MCF 10A (cell line): ENCODE results near the gene ST8SIA3. TPM values are rescaled to one million over a fixed set of nuclear protein-coding genes. Genes with fewer than 3 reads are reported as not detected.

Source experiments
- BruUV-seq: library from RNA; stranded (reverse); fragments of 400-500 nt; replicated peaks from 2 replicates; lab custom pipeline; 2021; lab: Mats Ljungman, UMichigan
- CTCF ChIA-PET: fragments of 300-600 bp; sonication (Branson Sonifier 250); formaldehyde crosslinking; extraction: SDS; loops from one replicate; lab custom pipeline; 2021; ENCODE audit warnings: antibody characterized with exemption, inconsistent platforms; lab: Yijun Ruan, JAX
- POLR2A ChIA-PET: fragments of 300-600, 350-650 bp; sonication (Branson Sonifier 250); formaldehyde crosslinking; extraction: SDS; loops from one replicate; lab custom pipeline; 2020; ENCODE audit warnings: antibody characterized with exemption, inconsistent platforms; lab: Yijun Ruan, JAX
- DNase-seq: peaks from one replicate; pipeline ENCODE4 v3.0.0-alpha.2; 2018; ENCODE audit not compliant: unreplicated experiment
- H3K27ac Mint-ChIP-seq: one replicate; pipeline ENCODE4 v1.8.0; 2022; ENCODE audit warnings: mild to moderate bottlenecking, low read depth, mixed read lengths; ENCODE audit not compliant: unreplicated experiment
- H3K27me3 Mint-ChIP-seq: one replicate; pipeline ENCODE4 v1.8.0; 2022; ENCODE audit warnings: mixed read lengths; ENCODE audit not compliant: insufficient read depth, unreplicated experiment
- H3K36me3 Mint-ChIP-seq: one replicate; pipeline ENCODE4 v1.8.0; 2022; ENCODE audit warnings: mild to moderate bottlenecking, moderate library complexity, mixed read lengths; ENCODE audit not compliant: insufficient read depth, unreplicated experiment
- H3K4me1 Mint-ChIP-seq: one replicate; pipeline ENCODE4 v1.8.0; 2022; ENCODE audit warnings: mixed read lengths; ENCODE audit not compliant: insufficient read depth, unreplicated experiment
- H3K4me3 Mint-ChIP-seq: one replicate; pipeline ENCODE4 v1.8.0; 2022; ENCODE audit warnings: mild to moderate bottlenecking, moderate library complexity, mixed read lengths; ENCODE audit not compliant: unreplicated experiment
- H3K9me3 Mint-ChIP-seq: one replicate; pipeline ENCODE4 v1.8.0; 2022; ENCODE audit warnings: mixed read lengths; ENCODE audit not compliant: unreplicated experiment
- intact Hi-C: fragments of 100-400 bp; cut with micrococcal nuclease; formaldehyde crosslinking; loops from 2 replicates; pipeline ENCODE4 v1.14.1; 2022
- total RNA-seq: library from RNA; stranded (reverse); gene quantifications from 2 replicates; pipeline ENCODE4 v1.2.3, GENCODE V29; 2022
- TF ChIP-seq, protein P1 (sequence below): fragments of 200-600 bp; IDR thresholded peaks from one replicate; pipeline ENCODE4 v1.8.0; 2022; ENCODE audit warnings: antibody characterized with exemption, mild to moderate bottlenecking; ENCODE audit not compliant: unreplicated experiment

Gene ST8SIA3
- total RNA-seq, 1 experiment from 2014 or later, result not detected

DNA sequence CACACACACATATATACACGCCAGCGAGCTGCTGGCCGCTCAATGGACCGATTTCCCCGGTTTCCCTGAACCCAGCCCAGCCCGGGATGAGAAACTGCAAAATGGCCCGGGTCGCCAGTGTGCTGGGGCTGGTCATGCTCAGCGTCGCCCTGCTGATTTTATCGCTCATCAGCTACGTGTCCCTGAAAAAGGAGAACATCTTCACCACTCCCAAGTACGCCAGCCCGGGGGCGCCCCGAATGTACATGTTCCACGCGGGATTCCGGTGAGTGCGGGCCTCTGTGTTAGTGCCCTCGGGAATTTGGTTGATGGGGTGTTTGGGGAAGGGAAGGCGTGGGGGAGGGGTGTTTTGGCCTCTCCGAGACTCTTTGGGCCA is 392 bp downstream of the ST8SIA3 start:
- DNase-seq, result no peak
- BruUV-seq, result no TSS peak
- H3K4me1 Mint-ChIP-seq, result no peaks in the 10 kb centered on the region
- ChIA-PET CTCF (no interaction called here), POLR2A (no interaction called here)
- intact Hi-C loops, result no loop called here
- no peak overlapping the region for H3K27ac Mint-ChIP-seq
- H3K4me3 Mint-ChIP-seq, result no peak overlapping the region
- TF ChIP-seq, protein P1, sequence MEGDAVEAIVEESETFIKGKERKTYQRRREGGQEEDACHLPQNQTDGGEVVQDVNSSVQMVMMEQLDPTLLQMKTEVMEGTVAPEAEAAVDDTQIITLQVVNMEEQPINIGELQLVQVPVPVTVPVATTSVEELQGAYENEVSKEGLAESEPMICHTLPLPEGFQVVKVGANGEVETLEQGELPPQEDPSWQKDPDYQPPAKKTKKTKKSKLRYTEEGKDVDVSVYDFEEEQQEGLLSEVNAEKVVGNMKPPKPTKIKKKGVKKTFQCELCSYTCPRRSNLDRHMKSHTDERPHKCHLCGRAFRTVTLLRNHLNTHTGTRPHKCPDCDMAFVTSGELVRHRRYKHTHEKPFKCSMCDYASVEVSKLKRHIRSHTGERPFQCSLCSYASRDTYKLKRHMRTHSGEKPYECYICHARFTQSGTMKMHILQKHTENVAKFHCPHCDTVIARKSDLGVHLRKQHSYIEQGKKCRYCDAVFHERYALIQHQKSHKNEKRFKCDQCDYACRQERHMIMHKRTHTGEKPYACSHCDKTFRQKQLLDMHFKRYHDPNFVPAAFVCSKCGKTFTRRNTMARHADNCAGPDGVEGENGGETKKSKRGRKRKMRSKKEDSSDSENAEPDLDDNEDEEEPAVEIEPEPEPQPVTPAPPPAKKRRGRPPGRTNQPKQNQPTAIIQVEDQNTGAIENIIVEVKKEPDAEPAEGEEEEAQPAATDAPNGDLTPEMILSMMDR, result no peak
- peaks cover 81% of the 10 kb centered on the region for H3K27me3 Mint-ChIP-seq
- H3K9me3 Mint-ChIP-seq, result no peaks in the 10 kb centered on the region
- no peaks in the 10 kb centered on the region for H3K36me3 Mint-ChIP-seq

DNA sequence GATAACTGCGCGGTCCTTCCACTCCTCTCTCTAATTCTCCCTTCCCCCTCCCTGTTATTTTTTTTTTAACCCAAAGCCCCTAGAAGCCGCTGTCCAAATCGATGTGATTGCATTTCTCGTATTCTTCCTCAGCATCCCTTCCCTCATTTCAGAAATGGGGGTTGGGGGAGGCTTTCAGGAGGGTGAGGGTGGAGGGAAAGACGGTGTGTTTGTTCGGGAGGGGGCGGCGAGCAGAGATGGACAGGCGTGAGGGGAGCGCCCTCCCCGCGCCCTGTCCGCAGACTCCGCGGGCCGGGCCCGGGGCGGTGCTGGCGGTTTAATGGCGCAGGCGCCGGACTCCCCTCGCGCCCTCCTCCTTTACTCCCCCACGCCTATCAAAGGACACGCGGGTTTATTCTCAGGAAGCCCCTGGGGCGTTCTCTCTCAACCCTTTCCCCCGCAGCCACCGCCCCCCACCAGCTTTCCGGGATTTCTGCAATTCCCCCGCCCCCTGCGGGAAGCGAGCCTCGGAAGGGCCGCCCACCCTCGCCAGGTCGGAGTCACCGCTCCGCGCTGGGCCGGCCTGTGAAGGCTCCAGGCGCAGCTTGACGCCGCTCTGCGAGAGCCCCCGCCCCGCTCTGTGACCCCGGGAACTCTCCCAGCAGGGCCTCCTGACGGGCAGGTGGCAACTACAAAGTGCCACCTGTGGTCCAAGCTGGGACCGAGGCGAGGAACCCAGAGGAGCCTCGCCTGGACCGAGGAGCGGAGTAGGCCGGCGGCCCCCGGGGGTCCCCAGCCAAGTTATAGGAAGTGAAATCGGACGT is 981 bp downstream of the ST8SIA3 start:
- no peaks in the 10 kb centered on the region for H3K9me3 Mint-ChIP-seq
- H3K4me3 Mint-ChIP-seq, result no peak overlapping the region
- intact Hi-C loops, result no loop called here
- BruUV-seq, result no TSS peak
- H3K27me3 Mint-ChIP-seq, result peaks cover 81% of the 10 kb centered on the region
- TF ChIP-seq, protein P1, result no peak
- DNase-seq, result no peak
- CTCF ChIA-PET, result no interaction called here
- no peaks in the 10 kb centered on the region for H3K4me1 Mint-ChIP-seq
- H3K36me3 Mint-ChIP-seq, result no peaks in the 10 kb centered on the region
- POLR2A ChIA-PET, result no interaction called here
- H3K27ac Mint-ChIP-seq, result no peak overlapping the region

DNA sequence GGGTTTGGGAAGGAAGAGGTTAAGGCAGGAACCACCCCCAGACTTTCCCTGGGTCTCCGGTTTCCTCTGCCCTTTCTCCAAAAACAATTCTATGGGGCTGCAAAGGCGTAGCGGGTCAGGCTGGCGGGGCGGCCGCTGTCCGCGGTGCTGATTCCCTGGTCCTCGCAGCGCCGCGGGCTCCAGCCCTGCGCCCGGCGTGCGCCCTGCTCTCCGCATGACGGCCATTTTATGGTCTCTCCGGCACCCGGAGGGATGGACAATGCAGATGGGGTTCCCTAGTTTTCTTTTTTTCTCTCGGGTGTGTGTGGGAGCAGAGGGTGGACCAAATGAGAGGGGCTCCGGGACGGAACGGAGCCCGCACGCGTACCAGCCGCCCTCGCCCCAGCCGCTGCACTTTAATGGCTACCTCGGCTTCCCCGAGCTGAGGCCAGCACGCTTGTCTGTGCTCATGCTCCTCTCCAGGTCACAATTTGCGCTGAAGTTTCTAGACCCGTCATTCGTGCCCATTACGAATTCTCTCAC is 1.6 kb downstream of the ST8SIA3 start:
- TF ChIP-seq, protein P1, result no peak
- POLR2A ChIA-PET, result no interaction called here
- intact Hi-C loops, result no loop called here
- Mint-ChIP-seq H3K36me3 (no peaks in the 10 kb centered on the region), H3K9me3 (no peaks in the 10 kb centered on the region), H3K4me3 (no peak overlapping the region), H3K4me1 (no peaks in the 10 kb centered on the region), H3K27ac (no peak overlapping the region), H3K27me3 (peaks cover 87% of the 10 kb centered on the region)
- BruUV-seq, result no TSS peak
- no peak for DNase-seq
- CTCF ChIA-PET, result interaction anchor here (0.6 kb wide), 1 partner anchor 8 kb away, joined by 3 read pairs; no protein-coding TSS in a partner anchor

DNA sequence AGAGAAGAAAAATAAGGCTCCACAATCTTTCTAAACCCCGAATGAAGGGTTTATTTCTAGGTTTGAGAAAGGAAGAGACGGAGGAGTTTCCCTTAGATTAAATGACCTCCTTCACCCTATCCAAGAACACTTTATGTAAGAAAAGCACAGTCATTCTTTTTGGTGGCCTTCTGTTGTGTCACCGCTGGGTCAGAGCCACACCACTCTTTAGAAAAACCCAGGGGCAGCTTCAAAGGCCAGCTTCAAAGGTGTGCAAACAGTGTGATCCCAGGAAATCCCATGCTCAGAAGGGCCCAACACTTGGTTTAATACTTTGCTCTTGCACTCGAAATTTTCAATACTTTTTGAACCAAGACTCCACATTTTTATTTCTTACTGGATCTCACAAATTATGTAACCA is 7.1 kb downstream of the ST8SIA3 start:
- POLR2A ChIA-PET, result no interaction called here
- intact Hi-C loops, result no loop called here
- Mint-ChIP-seq H3K27me3 (peaks cover 99% of the 10 kb centered on the region), H3K27ac (no peak overlapping the region), H3K4me1 (no peaks in the 10 kb centered on the region), H3K9me3 (no peaks in the 10 kb centered on the region), H3K4me3 (no peak overlapping the region), H3K36me3 (no peaks in the 10 kb centered on the region)
- CTCF ChIA-PET, result no interaction called here
- TF ChIP-seq, protein P1, result no peak
- no peak for DNase-seq
- no TSS peak for BruUV-seq
